HCT116 (cell line): ENCODE data around the gene SDR42E2. TPM values are rescaled to one million over a fixed set of nuclear protein-coding genes. Genes with fewer than 3 reads are reported as not detected.

Experiments
- ATAC-seq: fragments of 200-7000 bp; cut with Tn5 transposase; 2 replicates; pipeline ENCODE4 v1.9.1; 2020; ENCODE audit warnings: mild to moderate bottlenecking, moderate library complexity
- BruUV-seq: library from RNA; stranded (reverse); fragments of 400-500 nt; replicated peaks from 2 replicates; lab custom pipeline; 2021; lab: Mats Ljungman, UMichigan
- CTCF ChIA-PET: fragments of 300-600 bp; sonication (Branson Sonifier 250); formaldehyde crosslinking; loops from one replicate; lab custom pipeline; 2021; ENCODE audit warnings: antibody characterized with exemption; lab: Charles Lee
- POLR2A ChIA-PET: fragments of 300-600, 350-600 bp; sonication (Branson Sonifier 250); formaldehyde crosslinking; loops from one replicate; lab custom pipeline; 2021; ENCODE audit warnings: antibody characterized with exemption; lab: Charles Lee
- RAD21 ChIA-PET, 2 experiments: fragments of 300-600 bp; sonication (Branson Sonifier 250); formaldehyde crosslinking; loops; one replicate each; lab custom pipeline; 2023; ENCODE audit warnings: low total read pairs in 2 of 2; ENCODE audit not compliant: uncharacterized antibody in 2 of 2, unreplicated experiment in 2 of 2, low non-redundant PET in 1 of 2; lab: Charles Lee
- DNase-seq: peaks from one replicate; pipeline ENCODE4 v3.0.0-alpha.2; 2010; ENCODE audit warnings: low read depth, low spot score
- H2AFZ ChIP-seq: fragments of 200-600 bp; shearing (Covaris generic), sonication (generic); 2 replicates; pipeline ENCODE4 v1.6.1; 2017; ENCODE audit warnings: low read depth, mixed run types, mixed read lengths, antibody characterized with exemption, low read length; ENCODE audit not compliant: poor library complexity, severe bottlenecking
- H3K27ac ChIP-seq: 2 replicates; pipeline ENCODE4 v1.5.1; 2012; ENCODE audit warnings: low read depth, low read length
- H3K27me3 ChIP-seq: fragments of 200-600 bp; sonication (generic); 2 replicates; pipeline ENCODE4 v1.6.1; 2016; ENCODE audit warnings: mixed run types, low read length, mixed read lengths; ENCODE audit not compliant: insufficient read depth
- H3K36me3 ChIP-seq, 2 experiments: fragments of 200-500 bp in 1 of 2; fragments of 200-600 bp in 1 of 2; sonication (Bioruptor generic) in 1 of 2; sonication (generic) in 1 of 2; 2 replicates each; pipeline versions ENCODE4 v1.5.1 to v1.6.1; 2014 to 2016; ENCODE audit warnings: low read length in 2 of 2, inconsistent platforms in 1 of 2, mixed read lengths in 1 of 2, mixed run types in 1 of 2; ENCODE audit not compliant: insufficient read depth in 2 of 2, control insufficient read depth in 1 of 2
- H3K4me1 ChIP-seq, 2 experiments: fragments of 200-600 bp in 1 of 2; sonication (generic) in 1 of 2; 2 replicates each; pipeline versions ENCODE4 v1.5.1 to v1.6.1; 2012 to 2017; ENCODE audit warnings: low read length in 2 of 2, inconsistent platforms in 1 of 2, mild to moderate bottlenecking in 1 of 2, mixed read lengths in 1 of 2, mixed run types in 1 of 2, moderate library complexity in 1 of 2; ENCODE audit not compliant: insufficient read depth in 2 of 2, control insufficient read depth in 1 of 2
- H3K4me2 ChIP-seq: fragments of 200-600 bp; sonication (generic); 2 replicates; pipeline ENCODE4 v1.6.1; 2017; ENCODE audit warnings: mixed run types, low read length, mixed read lengths
- H3K4me3 ChIP-seq, 2 experiments: fragments of 200-600 bp in 1 of 2; sonication (generic) in 1 of 2; replicated peaks in 1 of 2; 2 replicates each; pipeline ENCODE4 v1.5.1; 2011 to 2016; ENCODE audit warnings: low read length in 2 of 2, control low read depth in 1 of 2, low read depth in 1 of 2, mild to moderate bottlenecking in 1 of 2, mixed read lengths in 1 of 2, mixed run types in 1 of 2
- H3K79me2 ChIP-seq: fragments of 200-600 bp; sonication (generic); 2 replicates; pipeline ENCODE4 v1.6.1; 2017; ENCODE audit warnings: mild to moderate bottlenecking, mixed run types, low read length, moderate library complexity, mixed read lengths; ENCODE audit not compliant: insufficient read depth
- H3K9ac ChIP-seq: fragments of 200-600 bp; sonication (generic); 2 replicates; pipeline ENCODE4 v1.6.1; 2016; ENCODE audit warnings: low read length, mixed read lengths
- H3K9me2 ChIP-seq: fragments of 200-600 bp; sonication (generic), shearing (Covaris generic); 2 replicates; pipeline ENCODE4 v1.6.1; 2017; ENCODE audit warnings: mixed run types, mild to moderate bottlenecking, moderate library complexity; ENCODE audit not compliant: insufficient read depth
- H3K9me3 ChIP-seq, 2 experiments: fragments of 200-500 bp in 1 of 2; fragments of 200-600 bp in 1 of 2; sonication (Bioruptor generic) in 1 of 2; sonication (generic) in 1 of 2; 2 replicates each; pipeline ENCODE4 v1.6.1; 2014 to 2017; ENCODE audit warnings: low read length in 2 of 2, mixed read lengths in 2 of 2, inconsistent platforms in 1 of 2, low read depth in 1 of 2, mild to moderate bottlenecking in 1 of 2, mixed run types in 1 of 2, moderate library complexity in 1 of 2; ENCODE audit not compliant: control insufficient read depth in 1 of 2, insufficient read depth in 1 of 2
- H4K20me1 ChIP-seq: fragments of 200-600 bp; sonication (generic), shearing (Covaris generic); 2 replicates; pipeline ENCODE4 v1.6.1; 2017; ENCODE audit warnings: mixed run types, mild to moderate bottlenecking, moderate library complexity; ENCODE audit not compliant: insufficient read depth
- CBX3 ChIP-seq: IDR thresholded peaks from 2 replicates; pipeline ENCODE4 v1.6.1; 2012; ENCODE audit warnings: low read depth
- CEBPB ChIP-seq: IDR thresholded peaks from 2 replicates; pipeline ENCODE4 v1.6.1; 2012; ENCODE audit warnings: low read depth
- EGR1 ChIP-seq: IDR thresholded peaks from 2 replicates; pipeline ENCODE4 v1.6.1; 2012; ENCODE audit warnings: low read depth
- ELF1 ChIP-seq: IDR thresholded peaks from 2 replicates; pipeline ENCODE4 v1.6.1; 2012; ENCODE audit warnings: low read depth, borderline replicate concordance
- EZH2 ChIP-seq: fragments of 200-600 bp; sonication (generic); IDR thresholded peaks from 2 replicates; pipeline ENCODE4 v1.6.1; 2017; ENCODE audit warnings: antibody characterized with exemption, mixed run types
- EZH2phosphoT487 ChIP-seq: fragments of 200-600 bp; IDR thresholded peaks from 2 replicates; pipeline ENCODE4 v1.6.1; 2018; ENCODE audit warnings: antibody characterized with exemption, borderline replicate concordance
- FOSL1 ChIP-seq: IDR thresholded peaks from 2 replicates; pipeline ENCODE4 v1.6.1; 2012; ENCODE audit warnings: low read depth
- JUND ChIP-seq: IDR thresholded peaks from 2 replicates; pipeline ENCODE4 v1.6.1; 2012
- POLR2AphosphoS5 ChIP-seq: IDR thresholded peaks from 2 replicates; pipeline ENCODE4 v1.6.1; 2011; ENCODE audit warnings: mild to moderate bottlenecking, low read depth, low read length, moderate library complexity
- SIN3A ChIP-seq: IDR thresholded peaks from 2 replicates; pipeline ENCODE4 v1.6.1; 2012; ENCODE audit warnings: low read depth
- SP1 ChIP-seq: IDR thresholded peaks from 2 replicates; pipeline ENCODE4 v1.6.1; 2012; ENCODE audit warnings: low read depth
- ZFX ChIP-seq: fragments of 450-650 bp; IDR thresholded peaks from 2 replicates; pipeline ENCODE4 v1.6.1; 2017
- intact Hi-C: fragments of 100-400 bp; cut with micrococcal nuclease; formaldehyde crosslinking; loops from 2 replicates; pipeline ENCODE4 v1.10.0; 2022
- total RNA-seq: library from RNA; stranded (reverse); gene quantifications from one replicate; pipeline ENCODE4 v1.2.1, GENCODE V29; 2021; ENCODE audit not compliant: unreplicated experiment
- TF ChIP-seq, protein P1 (sequence below): IDR thresholded peaks from 2 replicates; pipeline ENCODE4 v1.6.1; 2012
- TF ChIP-seq, protein P2 (sequence below), 3 experiments: fragments of 200-600 bp in 1 of 3; sonication (generic) in 1 of 3; IDR thresholded peaks in 2 of 3; conservative IDR thresholded peaks in 1 of 3; 2 replicates each; pipeline ENCODE4 v1.5.1; 2012 to 2017; ENCODE audit warnings: low read depth in 2 of 3, low read length in 2 of 3, antibody characterized with exemption in 1 of 3, borderline replicate concordance in 1 of 3, control low read depth in 1 of 3, mild to moderate bottlenecking in 1 of 3, mixed read lengths in 1 of 3, mixed run types in 1 of 3, moderate library complexity in 1 of 3; ENCODE audit not compliant: insufficient read depth in 1 of 3
- TF ChIP-seq, protein P3 (sequence below): IDR thresholded peaks from 2 replicates; pipeline ENCODE4 v1.6.1; 2012

SDR42E2 gene
- total RNA-seq, 1 experiment from 2014 or later = 0.27 TPM

- intact Hi-C loops = no loop called here
- ChIA-PET CTCF (no interaction called here), RAD21 (no interaction called here)
These were observed 22.6 kb upstream of the SDR42E2 start for GRCh38 chr16:22139732-22140131.

More at GRCh38 chr16:22139732-22140131, 22.6 kb upstream of the SDR42E2 start:
- H3K79me2 ChIP-seq = no peaks in the 10 kb centered on the region
- H2AFZ ChIP-seq = no peak overlapping the region
- H3K4me2 ChIP-seq = no peak overlapping the region
- H3K27me3 ChIP-seq = peaks cover 27% of the 10 kb centered on the region; the same call in 1 of the 2 replicates
- no peaks in the 10 kb centered on the region for H4K20me1 ChIP-seq
- no TSS peak for BruUV-seq
- H3K36me3 ChIP-seq = no peaks in the 10 kb centered on the region
- no peaks in the 10 kb centered on the region for H3K4me1 ChIP-seq
- H3K27ac ChIP-seq = no peak overlapping the region
- POLR2A ChIA-PET = no interaction called here
- no peak for DNase-seq
- H3K9me2 ChIP-seq = no peaks in the 10 kb centered on the region
- H3K9ac ChIP-seq = no peak overlapping the region
- ATAC-seq = no peak
- H3K4me3 ChIP-seq = no peak overlapping the region
- TF ChIP-seq CBX3 = no peak
- TF ChIP-seq, protein P1, sequence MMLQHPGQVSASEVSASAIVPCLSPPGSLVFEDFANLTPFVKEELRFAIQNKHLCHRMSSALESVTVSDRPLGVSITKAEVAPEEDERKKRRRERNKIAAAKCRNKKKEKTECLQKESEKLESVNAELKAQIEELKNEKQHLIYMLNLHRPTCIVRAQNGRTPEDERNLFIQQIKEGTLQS = no peak
- no peak for TF ChIP-seq ZFX
- no peak for TF ChIP-seq EZH2
- no peak for TF ChIP-seq EZH2phosphoT487
- TF ChIP-seq JUND = no peak
- TF ChIP-seq, protein P2, sequence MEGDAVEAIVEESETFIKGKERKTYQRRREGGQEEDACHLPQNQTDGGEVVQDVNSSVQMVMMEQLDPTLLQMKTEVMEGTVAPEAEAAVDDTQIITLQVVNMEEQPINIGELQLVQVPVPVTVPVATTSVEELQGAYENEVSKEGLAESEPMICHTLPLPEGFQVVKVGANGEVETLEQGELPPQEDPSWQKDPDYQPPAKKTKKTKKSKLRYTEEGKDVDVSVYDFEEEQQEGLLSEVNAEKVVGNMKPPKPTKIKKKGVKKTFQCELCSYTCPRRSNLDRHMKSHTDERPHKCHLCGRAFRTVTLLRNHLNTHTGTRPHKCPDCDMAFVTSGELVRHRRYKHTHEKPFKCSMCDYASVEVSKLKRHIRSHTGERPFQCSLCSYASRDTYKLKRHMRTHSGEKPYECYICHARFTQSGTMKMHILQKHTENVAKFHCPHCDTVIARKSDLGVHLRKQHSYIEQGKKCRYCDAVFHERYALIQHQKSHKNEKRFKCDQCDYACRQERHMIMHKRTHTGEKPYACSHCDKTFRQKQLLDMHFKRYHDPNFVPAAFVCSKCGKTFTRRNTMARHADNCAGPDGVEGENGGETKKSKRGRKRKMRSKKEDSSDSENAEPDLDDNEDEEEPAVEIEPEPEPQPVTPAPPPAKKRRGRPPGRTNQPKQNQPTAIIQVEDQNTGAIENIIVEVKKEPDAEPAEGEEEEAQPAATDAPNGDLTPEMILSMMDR (IDR thresholded peaks at IDR 0.05 in 2 of 3, conservative IDR thresholded peaks at IDR 0.05 in 1 of 3; ENCODE audit: borderline replicate concordance in 1 of 3, insufficient read depth in 1 of 3, low read depth in 2 of 3, low read length in 2 of 3) = no peak
- TF ChIP-seq CEBPB = no peak
- TF ChIP-seq SP1 = no peak
- no peak for TF ChIP-seq ELF1
- no peak for TF ChIP-seq SIN3A
- no peak for TF ChIP-seq POLR2AphosphoS5
- TF ChIP-seq EGR1 = no peak
- TF ChIP-seq FOSL1 = no peak
- TF ChIP-seq, protein P3, sequence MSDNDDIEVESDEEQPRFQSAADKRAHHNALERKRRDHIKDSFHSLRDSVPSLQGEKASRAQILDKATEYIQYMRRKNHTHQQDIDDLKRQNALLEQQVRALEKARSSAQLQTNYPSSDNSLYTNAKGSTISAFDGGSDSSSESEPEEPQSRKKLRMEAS = no peak
- H3K9me3 ChIP-seq = no peaks in the 10 kb centered on the region
